A673 (cell line): ENCODE results near the gene DVL1. TPM values are rescaled to one million over a fixed set of nuclear protein-coding genes. Genes with fewer than 3 reads are reported as not detected.

Experiments used
- BruUV-seq: library from RNA; stranded (reverse); fragments of 400-500 nt; replicated peaks from 2 replicates; lab custom pipeline; 2021; lab: Mats Ljungman, UMichigan
- CTCF ChIA-PET: fragments of 300-600 bp; sonication (Branson Sonifier 250); formaldehyde crosslinking; loops from one replicate; lab custom pipeline; 2022; ENCODE audit warnings: antibody characterized with exemption; lab: Charles Lee
- POLR2A ChIA-PET: fragments of 300-600 bp; sonication (Branson Sonifier 250); formaldehyde crosslinking; loops from one replicate; lab custom pipeline; 2022; ENCODE audit warnings: antibody characterized with exemption; ENCODE audit not compliant: low non-redundant PET; lab: Charles Lee
- DNase-seq: peaks from one replicate; pipeline ENCODE4 v3.0.0-alpha.2; 2015; ENCODE audit warnings: low spot score
- H3K27ac ChIP-seq: fragments of 200-600 bp; sonication (generic); 2 replicates; pipeline ENCODE4 v1.5.1; 2016; ENCODE audit warnings: mixed run types, low read depth, mild to moderate bottlenecking, mixed read lengths, antibody characterized with exemption, low read length; ENCODE audit not compliant: poor library complexity, severe bottlenecking
- H3K27me3 ChIP-seq: fragments of 200-600 bp; sonication (generic); replicated peaks from 2 replicates; pipeline ENCODE4 v1.6.1; 2017; ENCODE audit warnings: mixed run types, low read depth, mild to moderate bottlenecking, mixed read lengths, antibody characterized with exemption, low read length; ENCODE audit not compliant: insufficient read depth, poor library complexity
- H3K36me3 ChIP-seq: fragments of 200-600 bp; sonication (generic); 2 replicates; pipeline ENCODE4 v1.6.1; 2016; ENCODE audit warnings: mixed run types, mild to moderate bottlenecking, mixed read lengths, antibody characterized with exemption, low read length; ENCODE audit not compliant: insufficient read depth, poor library complexity, severe bottlenecking
- H3K4me1 ChIP-seq: fragments of 200-600 bp; sonication (generic); 2 replicates; pipeline ENCODE4 v1.6.1; 2017; ENCODE audit warnings: mixed run types, mild to moderate bottlenecking, mixed read lengths, antibody characterized with exemption, low read length; ENCODE audit not compliant: insufficient read depth, poor library complexity, severe bottlenecking
- H3K4me3 ChIP-seq: fragments of 200-600 bp; sonication (generic); 2 replicates; pipeline ENCODE4 v1.5.1; 2016; ENCODE audit warnings: low read depth, mixed run types, mild to moderate bottlenecking, mixed read lengths, low read length; ENCODE audit not compliant: poor library complexity, severe bottlenecking
- H3K9me3 ChIP-seq: fragments of 200-600 bp; sonication (generic); 2 replicates; pipeline ENCODE4 v1.6.1; 2016; ENCODE audit warnings: mixed run types, low read depth, mild to moderate bottlenecking, mixed read lengths, antibody characterized with exemption, low read length; ENCODE audit not compliant: poor library complexity, severe bottlenecking
- CTCF ChIP-seq: fragments of 300-800, 200-600 bp; sonication (generic); conservative IDR thresholded peaks from 2 replicates; pipeline ENCODE4 v1.5.1; 2017; ENCODE audit warnings: low read depth, mild to moderate bottlenecking, antibody characterized with exemption, low read length, moderate library complexity, mixed read lengths
- EZH2 ChIP-seq: fragments of 200-600 bp; sonication (generic); IDR thresholded peaks from 2 replicates; pipeline ENCODE4 v1.6.1; 2017; ENCODE audit warnings: borderline replicate concordance, low read depth, mild to moderate bottlenecking, mixed read lengths, antibody characterized with exemption, low read length; ENCODE audit not compliant: poor library complexity, severe bottlenecking
- intact Hi-C: fragments of 100-400 bp; cut with micrococcal nuclease; formaldehyde crosslinking; loops from one replicate; pipeline ENCODE4 v1.10.0; 2022; ENCODE audit not compliant: unreplicated experiment
- total RNA-seq: library from RNA; stranded (reverse); gene quantifications from 2 replicates; pipeline ENCODE4 v1.2.3, GENCODE V29; 2021

DVL1 gene
- total RNA-seq, 1 experiment from 2014 or later: 48.0 TPM

- Histone ChIP-seq H3K27me3 (no peaks in the 10 kb centered on the region), H3K4me3 (no peak overlapping the region), H3K9me3 (no peaks in the 10 kb centered on the region), H3K36me3 (peaks cover 3% of the 10 kb centered on the region), H3K27ac (no peak overlapping the region), H3K4me1 (peaks cover 4% of the 10 kb centered on the region)
- intact Hi-C loops: no loop called here
- no TSS peak for BruUV-seq
- no peak for DNase-seq
- ChIA-PET CTCF (no interaction called here), POLR2A (no interaction called here)
- TF ChIP-seq EZH2: no peak
Measured at GRCh38 chr1:1334835-1335234, 14.4 kb downstream of the DVL1 start.

- no peak for DNase-seq
- CTCF ChIA-PET: no interaction called here
- TF ChIP-seq EZH2 (no peak), CTCF (no peak)
- no TSS peak for BruUV-seq
- Histone ChIP-seq H3K27me3 (no peaks in the 10 kb centered on the region), H3K4me1 (peaks cover 4% of the 10 kb centered on the region), H3K36me3 (peaks cover 3% of the 10 kb centered on the region), H3K9me3 (no peaks in the 10 kb centered on the region), H3K27ac (no peak overlapping the region), H3K4me3 (no peak overlapping the region)
- POLR2A ChIA-PET: no interaction called here
- intact Hi-C loops: no loop called here
Measured at GRCh38 chr1:1333551-1334241, 15.5 kb downstream of the DVL1 start.

GRCh38 chr1:1332774-1333480 is 16.3 kb downstream of the DVL1 start:
- CTCF ChIA-PET: no interaction called here
- intact Hi-C loops: no loop called here
- peaks cover 4% of the 10 kb centered on the region for H3K4me1 ChIP-seq
- peaks cover 3% of the 10 kb centered on the region for H3K36me3 ChIP-seq
- no peaks in the 10 kb centered on the region for H3K27me3 ChIP-seq
- H3K4me3 ChIP-seq: no peak overlapping the region
- BruUV-seq: no TSS peak
- TF ChIP-seq CTCF (no peak), EZH2 (no peak)
- no peaks in the 10 kb centered on the region for H3K9me3 ChIP-seq
- no peak for DNase-seq
- POLR2A ChIA-PET: no interaction called here
- H3K27ac ChIP-seq: no peak overlapping the region
